K562 (cell line): ENCODE measurements around the gene RHEBL1. TPM values are rescaled to one million over a fixed set of nuclear protein-coding genes. Genes with fewer than 3 reads are reported as not detected.

ENCODE experiments used
- ARID1B ChIP-seq: fragments of 450-650 bp; IDR thresholded peaks from 2 replicates; pipeline ENCODE4 v1.6.1; 2016; ENCODE audit warnings: antibody characterized with exemption, mild to moderate bottlenecking, inconsistent platforms
- CXXC5 ChIP-seq: fragments of 250-450 bp; sonication (Bioruptor Pico); IDR thresholded peaks from 2 replicates; pipeline ENCODE4 v1.8.0; 2022; ENCODE audit warnings: inconsistent platforms, mild to moderate bottlenecking, moderate library complexity
- HDAC6 ChIP-seq: IDR thresholded peaks from 2 replicates; pipeline ENCODE4 v1.6.1; 2012; ENCODE audit warnings: low read depth, mild to moderate bottlenecking, control low read depth, inconsistent platforms, low read length, moderate library complexity
- HMGN3 ChIP-seq: IDR thresholded peaks from 2 replicates; pipeline ENCODE4 v1.6.1; 2011; ENCODE audit warnings: borderline replicate concordance, low read depth, mild to moderate bottlenecking, mixed read lengths, low read length; ENCODE audit not compliant: insufficient read length; ENCODE audit errors: extremely low read depth
- JUN ChIP-seq, 2 experiments: sonication (generic) in 1 of 2; formaldehyde crosslinking in 1 of 2; IDR thresholded peaks; 2 replicates each; pipeline versions ENCODE4 v1.6.1 to v1.8.0; 2012 to 2022; ENCODE audit warnings: borderline replicate concordance in 2 of 2, mild to moderate bottlenecking in 2 of 2, improper control_type of control experiment in 1 of 2, low read depth in 1 of 2, low read length in 1 of 2, missing genetic modification reagents in 1 of 2
- MAX ChIP-seq: sonication (generic); formaldehyde crosslinking; IDR thresholded peaks from 2 replicates; pipeline ENCODE4 v1.9.0; 2022; ENCODE audit warnings: mild to moderate bottlenecking, missing genetic modification reagents
- MYC ChIP-seq, 2 experiments: fragments of 250-450 bp in 1 of 2; sonication (Bioruptor Pico) in 1 of 2; IDR thresholded peaks; 2 replicates each; pipeline versions ENCODE4 v1.5.1 to v1.6.1; 2012 to 2021; ENCODE audit warnings: low read depth in 2 of 2, borderline replicate concordance in 1 of 2, improper control_type of control experiment in 1 of 2, low read length in 1 of 2, mild to moderate bottlenecking in 1 of 2, moderate library complexity in 1 of 2
- TCF7 ChIP-seq: sonication (generic); IDR thresholded peaks from 2 replicates; pipeline ENCODE4 v1.6.1; 2016; ENCODE audit warnings: antibody characterized with exemption, borderline replicate concordance
- TFAP4 ChIP-seq: sonication (generic); formaldehyde crosslinking; IDR thresholded peaks from 2 replicates; pipeline ENCODE4 v1.8.0; 2022; ENCODE audit warnings: missing genetic modification reagents, mild to moderate bottlenecking, moderate library complexity, borderline replicate concordance
- ZNF511 ChIP-seq: sonication (generic); formaldehyde crosslinking; IDR thresholded peaks from 2 replicates; pipeline ENCODE4 v1.8.0; 2022; ENCODE audit warnings: mild to moderate bottlenecking, missing genetic modification reagents
- ZNF609 ChIP-seq: sonication (generic); formaldehyde crosslinking; IDR thresholded peaks from 2 replicates; pipeline ENCODE4 v1.8.1; 2023; ENCODE audit warnings: missing genetic modification reagents, mild to moderate bottlenecking, borderline replicate concordance
- ZNF717 ChIP-seq: fragments of 250-450 bp; sonication (Bioruptor Pico); IDR thresholded peaks from 2 replicates; pipeline ENCODE4 v1.5.0; 2021
- polyA plus RNA-seq, 8 experiments: library from polyadenylated mRNA; depleted of rRNA in 4 of 8; stranded (reverse) in 5 of 8; unstranded in 3 of 8; fragments of >200 nt; fragmentation: Nextera tagmentation in 2 of 8; fragmentation: Illumina TruSeq in 1 of 8; extraction: Ambion mirVana in 2 of 8; extraction: Trizol in 1 of 8; gene quantifications; 2 replicates each; pipeline versions ENCODE4 v1.2.1 to v1.2.3, GENCODE V29; 2011 to 2014; ENCODE audit warnings: inconsistent platforms in 1 of 8, missing spikeins in 1 of 8
- total RNA-seq, 7 experiments: library from RNA; depleted of rRNA in 6 of 7; stranded (reverse); fragments of >200 nt in 6 of 7; fragmentation: Illumina TruSeq in 2 of 7; extraction: Trizol in 2 of 7; gene quantifications; 2 replicates each; pipeline versions ENCODE4 v1.2.1 to v1.2.3, GENCODE V29; 2011 to 2021; ENCODE audit warnings: low replicate concordance in 1 of 7

RHEBL1 gene
- total and polyA plus RNA-seq, 9 of the 15 experiments (the other 6 are each of a cell fraction or from before 2014, with no cell fraction given), result 4.3 to 36.1 (median 8.2) TPM

GRCh38 chr12:49018261-49019119, 51.3 kb downstream of the RHEBL1 start, which contains the start of gene PRKAG1 (continued):
- no peak for TF ChIP-seq HDAC6
- TF ChIP-seq ZNF717 (CRISPR knock-in tag), result no peak
- TF ChIP-seq MAX, result peak; percentile 45; the same call in 1 of the 2 replicates
- TF ChIP-seq CXXC5 (CRISPR knock-in tag), result peak; percentile 92
- TF ChIP-seq ARID1B, result peak; percentile 19; the same call in 1 of the 2 replicates
- TF ChIP-seq ZNF511 (CRISPR knock-in tag), result peak; percentile 72; the same call in 1 of the 2 replicates
- TF ChIP-seq TCF7, result 0 out of 2 replicates have a peak, but pooled peaks have one; percentile 65
- TF ChIP-seq HMGN3, result peak; percentile 93
- peak; percentile 49; the same call in 1 of the 2 replicates for TF ChIP-seq ZNF609
- TF ChIP-seq MYC (IDR thresholded peaks at IDR 0.05; ENCODE audit: low read depth, low read length), result peak; percentile 82
- TF ChIP-seq MYC (CRISPR knock-in tag; IDR thresholded peaks at IDR 0.05; ENCODE audit: borderline replicate concordance, low read depth), result 0 out of 2 replicates have a peak, but pooled peaks have one; percentile 28
- TF ChIP-seq JUN (IDR thresholded peaks at IDR 0.05; ENCODE audit: borderline replicate concordance, low read depth, low read length), result peak; percentile 43; the same call in 1 of the 2 replicates
- peak; percentile 62; the same call in 1 of the 2 replicates for TF ChIP-seq JUN (CRISPR knock-in tag; IDR thresholded peaks at IDR 0.05; ENCODE audit: borderline replicate concordance)
- TF ChIP-seq TFAP4 (CRISPR knock-in tag), result peak; percentile 85
